Activated effector memory CD4-positive, alpha-beta T cell treated with anti-CD3 and anti-CD28 coated beads, Interleukin-2, amount 50 U/mL, for 16 hours (primary cell): ENCODE measurements around the gene ARHGEF17.

Source experiments
- DNase-seq: peaks from one replicate; pipeline ENCODE4 v3.0.0-alpha.2; 2020

The ARHGEF17 gene

GRCh38 chr11:73360743-73361369 is 52.8 kb downstream of the ARHGEF17 start:
- no peak for DNase-seq

- no peak for DNase-seq
Observed at GRCh38 chr11:73361953-73362776, 54.1 kb downstream of the ARHGEF17 start.

- DNase-seq, result no peak
Observed at GRCh38 chr11:73363147-73363546, 55.1 kb downstream of the ARHGEF17 start.

- DNase-seq, result no peak
Observed at GRCh38 chr11:73365352-73366264, 57.5 kb downstream of the ARHGEF17 start.

- peak; percentile 73 for DNase-seq
Observed at GRCh38 chr11:73366265-73366610, 58.2 kb downstream of the ARHGEF17 start.

GRCh38 chr11:73366953-73367352 is 58.9 kb downstream of the ARHGEF17 start:
- DNase-seq, result no peak

GRCh38 chr11:73367482-73368024 is 59.5 kb downstream of the ARHGEF17 start:
- DNase-seq, result no peak

GRCh38 chr11:73372375-73372993 is 64.4 kb downstream of the ARHGEF17 start:
- DNase-seq, result no peak

GRCh38 chr11:73374151-73374550 is 66.1 kb downstream of the ARHGEF17 start:
- no peak for DNase-seq

- DNase-seq, result no peak
Observed at GRCh38 chr11:73375830-73376159, 67.7 kb downstream of the ARHGEF17 start.

GRCh38 chr11:73376160-73376802 is 68.2 kb downstream of the ARHGEF17 start, which contains the start of gene RELT:
RELT (plus strand) TSS chr11:73376399; CDS start chr11:73389137, 12,738 bp downstream.
- peak; percentile 98 for DNase-seq

- DNase-seq, result peak; percentile 85
Observed at GRCh38 chr11:73376803-73377629, 68.9 kb downstream of the ARHGEF17 start.

GRCh38 chr11:73379189-73379880 is 71.3 kb downstream of the ARHGEF17 start:
- no peak for DNase-seq

GRCh38 chr11:73380331-73380730 is 72.3 kb downstream of the ARHGEF17 start:
- no peak for DNase-seq

- DNase-seq, result no peak
Observed at GRCh38 chr11:73380897-73381410, 72.9 kb downstream of the ARHGEF17 start.

- no peak for DNase-seq
Observed at GRCh38 chr11:73381589-73381988, 73.5 kb downstream of the ARHGEF17 start.

- no peak for DNase-seq
Observed at GRCh38 chr11:73382183-73382582, 74.1 kb downstream of the ARHGEF17 start.

- DNase-seq, result no peak
Observed at GRCh38 chr11:73382747-73383146, 74.7 kb downstream of the ARHGEF17 start.

GRCh38 chr11:73383249-73384124 is 75.4 kb downstream of the ARHGEF17 start:
- DNase-seq, result no peak
